GM10266 (cell line): ENCODE measurements around the gene TNS2.

Experiments used
- DNase-seq: peaks from one replicate; pipeline ENCODE4 v3.0.0; 2012; ENCODE audit errors: extremely low spot score
- TF ChIP-seq, protein P1 (sequence below): IDR thresholded peaks from 2 replicates; pipeline ENCODE4 v1.5.1; 2012; ENCODE audit warnings: mild to moderate bottlenecking, low read depth; ENCODE audit not compliant: control insufficient read depth, insufficient read depth; ENCODE audit errors: missing control alignments

Gene TNS2

DNA sequence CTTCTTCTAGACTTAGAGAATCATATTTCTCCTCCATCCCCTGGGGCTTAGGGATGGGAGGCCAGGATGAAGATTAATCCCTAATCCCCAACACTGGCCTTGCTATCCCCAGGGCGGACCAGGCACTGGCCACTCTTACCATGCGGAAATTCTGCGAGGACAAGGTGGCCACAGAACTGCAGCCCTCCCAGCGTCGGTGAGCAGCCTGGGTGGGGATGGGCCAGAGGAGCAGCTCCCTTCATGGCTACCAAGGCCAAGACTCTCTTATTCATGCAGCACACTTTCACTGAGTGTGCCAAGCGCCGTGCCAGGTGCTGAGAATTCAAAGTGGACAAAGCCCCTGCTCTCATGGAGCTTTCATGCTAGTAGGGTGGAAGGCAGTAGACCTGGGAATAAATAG lies 7.0 kb downstream of the TNS2 start:
- TF ChIP-seq, protein P1, sequence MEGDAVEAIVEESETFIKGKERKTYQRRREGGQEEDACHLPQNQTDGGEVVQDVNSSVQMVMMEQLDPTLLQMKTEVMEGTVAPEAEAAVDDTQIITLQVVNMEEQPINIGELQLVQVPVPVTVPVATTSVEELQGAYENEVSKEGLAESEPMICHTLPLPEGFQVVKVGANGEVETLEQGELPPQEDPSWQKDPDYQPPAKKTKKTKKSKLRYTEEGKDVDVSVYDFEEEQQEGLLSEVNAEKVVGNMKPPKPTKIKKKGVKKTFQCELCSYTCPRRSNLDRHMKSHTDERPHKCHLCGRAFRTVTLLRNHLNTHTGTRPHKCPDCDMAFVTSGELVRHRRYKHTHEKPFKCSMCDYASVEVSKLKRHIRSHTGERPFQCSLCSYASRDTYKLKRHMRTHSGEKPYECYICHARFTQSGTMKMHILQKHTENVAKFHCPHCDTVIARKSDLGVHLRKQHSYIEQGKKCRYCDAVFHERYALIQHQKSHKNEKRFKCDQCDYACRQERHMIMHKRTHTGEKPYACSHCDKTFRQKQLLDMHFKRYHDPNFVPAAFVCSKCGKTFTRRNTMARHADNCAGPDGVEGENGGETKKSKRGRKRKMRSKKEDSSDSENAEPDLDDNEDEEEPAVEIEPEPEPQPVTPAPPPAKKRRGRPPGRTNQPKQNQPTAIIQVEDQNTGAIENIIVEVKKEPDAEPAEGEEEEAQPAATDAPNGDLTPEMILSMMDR: no peak
- DNase-seq: no peak

DNA sequence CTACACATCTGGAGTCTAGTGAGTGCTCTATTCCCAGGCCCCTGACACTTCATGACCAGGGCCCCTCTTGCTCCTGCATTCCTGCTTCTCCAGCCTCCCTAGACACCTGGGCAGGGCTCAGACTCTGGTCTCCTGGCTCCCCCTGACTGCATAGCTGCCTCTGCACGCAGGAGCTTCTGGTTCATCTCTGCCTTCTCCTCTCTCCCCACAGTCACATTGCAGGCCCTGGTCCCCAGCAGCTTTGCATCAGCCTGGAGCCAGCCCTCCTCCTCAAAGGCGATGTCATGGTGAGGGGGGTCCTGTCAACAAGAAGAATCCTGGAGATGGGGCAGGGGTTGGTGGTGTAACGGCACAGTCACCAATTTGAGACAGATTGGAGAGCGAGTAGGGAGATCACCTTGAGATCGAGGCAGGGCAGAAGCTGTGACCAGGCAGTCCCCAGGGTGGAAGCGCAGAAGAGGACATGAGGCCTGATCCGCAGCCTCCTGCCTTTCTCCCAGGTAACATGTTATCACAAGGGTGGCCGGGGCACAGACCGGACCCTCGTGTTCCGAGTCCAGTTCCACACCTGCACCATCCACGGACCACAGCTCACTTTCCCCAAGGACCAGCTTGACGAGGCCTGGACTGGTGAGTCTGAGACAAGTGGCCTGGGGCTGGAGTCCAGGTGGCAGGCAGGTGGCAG lies 8.1 kb downstream of the TNS2 start:
- DNase-seq: no peak
- TF ChIP-seq, protein P1: no peak

DNA sequence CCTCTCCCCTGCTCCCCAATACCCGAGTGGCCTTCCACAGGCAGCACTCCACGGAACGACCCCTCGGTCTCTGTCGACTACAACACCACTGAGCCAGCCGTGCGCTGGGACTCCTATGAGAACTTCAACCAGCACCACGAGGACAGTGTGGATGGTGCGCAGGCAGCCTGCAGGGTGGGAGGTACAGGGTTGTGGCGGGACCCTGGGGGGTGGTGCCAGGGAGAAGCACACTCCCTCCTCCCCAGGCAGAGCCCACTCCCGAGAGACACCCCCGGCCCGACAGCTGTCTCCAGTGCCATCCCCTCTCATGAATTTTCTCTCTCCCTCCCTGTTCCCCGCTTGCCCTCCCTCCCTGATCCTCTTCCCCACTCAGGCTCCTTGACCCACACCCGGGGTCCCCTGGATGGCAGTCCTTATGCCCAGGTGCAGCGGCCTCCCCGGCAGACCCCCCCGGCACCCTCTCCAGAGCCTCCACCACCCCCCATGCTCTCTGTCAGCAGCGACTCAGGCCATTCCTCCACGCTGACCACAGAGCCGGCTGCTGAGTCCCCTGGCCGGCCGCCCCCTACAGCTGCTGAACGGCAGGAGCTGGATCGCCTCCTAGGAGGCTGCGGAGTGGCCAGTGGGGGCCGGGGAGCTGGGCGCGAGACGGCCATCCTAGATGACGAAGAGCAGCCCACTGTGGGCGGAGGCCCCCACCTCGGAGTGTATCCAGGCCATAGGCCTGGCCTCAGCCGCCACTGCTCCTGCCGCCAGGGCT lies 9.0 kb downstream of the TNS2 start:
- DNase-seq: no peak
- TF ChIP-seq, protein P1: no peak

DNA sequence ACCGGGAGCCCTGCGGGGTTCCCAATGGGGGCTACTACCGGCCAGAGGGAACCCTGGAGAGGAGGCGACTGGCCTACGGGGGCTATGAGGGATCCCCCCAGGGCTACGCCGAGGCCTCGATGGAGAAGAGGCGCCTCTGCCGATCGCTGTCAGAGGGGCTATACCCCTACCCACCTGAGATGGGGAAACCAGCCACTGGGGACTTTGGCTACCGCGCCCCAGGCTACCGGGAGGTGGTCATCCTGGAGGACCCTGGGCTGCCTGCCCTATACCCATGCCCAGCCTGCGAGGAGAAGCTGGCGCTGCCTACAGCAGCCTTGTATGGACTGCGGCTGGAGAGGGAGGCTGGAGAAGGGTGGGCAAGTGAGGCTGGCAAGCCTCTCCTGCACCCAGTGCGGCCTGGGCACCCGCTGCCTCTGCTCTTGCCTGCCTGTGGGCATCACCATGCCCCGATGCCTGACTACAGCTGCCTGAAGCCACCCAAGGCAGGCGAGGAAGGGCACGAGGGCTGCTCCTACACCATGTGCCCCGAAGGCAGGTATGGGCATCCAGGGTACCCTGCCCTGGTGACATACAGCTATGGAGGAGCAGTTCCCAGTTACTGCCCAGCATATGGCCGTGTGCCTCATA lies 9.7 kb downstream of the TNS2 start:
- TF ChIP-seq, protein P1: no peak
- DNase-seq: no peak

DNA sequence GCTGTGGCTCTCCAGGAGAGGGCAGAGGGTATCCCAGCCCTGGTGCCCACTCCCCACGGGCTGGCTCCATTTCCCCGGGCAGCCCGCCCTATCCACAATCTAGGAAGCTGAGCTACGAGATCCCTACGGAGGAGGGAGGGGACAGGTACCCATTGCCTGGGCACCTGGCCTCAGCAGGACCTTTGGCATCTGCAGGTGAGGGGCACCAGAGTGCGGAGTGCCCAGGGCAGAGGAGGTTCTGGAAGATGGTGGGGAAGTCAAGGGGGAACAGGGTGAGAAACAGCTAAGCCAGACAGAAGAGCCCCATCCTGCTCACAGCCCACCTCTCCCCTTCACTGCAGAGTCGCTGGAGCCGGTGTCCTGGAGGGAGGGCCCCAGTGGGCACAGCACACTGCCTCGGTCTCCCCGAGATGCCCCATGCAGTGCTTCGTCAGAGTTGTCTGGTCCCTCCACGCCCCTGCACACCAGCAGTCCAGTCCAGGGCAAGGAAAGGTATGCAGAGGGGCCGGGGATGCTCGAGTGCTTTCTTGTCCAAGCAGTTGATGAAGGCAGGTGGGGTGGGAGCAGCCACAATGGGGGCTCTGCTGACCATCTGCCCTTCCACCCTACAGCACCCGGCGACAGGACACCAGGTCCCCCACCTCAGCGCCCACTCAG lies 10.3 kb downstream of the TNS2 start:
- TF ChIP-seq, protein P1: no peak
- no peak for DNase-seq

DNA sequence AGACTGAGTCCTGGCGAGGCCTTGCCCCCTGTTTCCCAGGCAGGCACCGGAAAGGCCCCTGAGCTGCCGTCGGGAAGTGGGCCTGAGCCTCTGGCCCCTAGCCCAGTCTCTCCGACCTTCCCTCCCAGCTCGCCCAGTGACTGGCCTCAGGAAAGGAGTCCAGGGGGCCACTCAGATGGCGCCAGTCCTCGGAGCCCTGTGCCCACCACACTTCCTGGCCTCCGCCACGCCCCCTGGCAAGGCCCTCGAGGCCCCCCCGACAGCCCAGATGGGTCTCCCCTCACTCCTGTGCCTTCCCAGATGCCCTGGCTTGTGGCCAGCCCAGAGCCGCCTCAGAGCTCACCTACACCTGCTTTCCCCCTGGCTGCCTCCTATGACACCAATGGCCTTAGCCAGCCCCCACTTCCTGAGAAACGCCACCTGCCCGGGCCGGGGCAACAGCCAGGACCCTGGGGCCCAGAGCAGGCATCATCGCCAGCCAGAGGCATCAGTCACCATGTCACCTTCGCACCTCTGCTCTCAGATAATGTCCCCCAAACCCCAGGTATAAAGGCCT lies 10.9 kb downstream of the TNS2 start:
- no peak for DNase-seq
- TF ChIP-seq, protein P1: no peak
